ENCODE results near the gene RPS6KA5. TPM values are rescaled to one million over a fixed set of nuclear protein-coding genes. Genes with fewer than 3 reads are reported as not detected.

The RPS6KA5 gene
- total and polyA plus RNA-seq, 9 of the 15 experiments (the other 6 are each of a cell fraction or from before 2014, with no cell fraction given) = 0.88 to 7.7 (median 4.7) TPM

- no peak overlapping the region for H3K27ac ChIP-seq (ENCODE audit: extremely low read depth, low read depth, low read length)
- H3K9me1 ChIP-seq (ENCODE audit: control insufficient read depth, insufficient read depth, low read length) = no peaks in the 10 kb centered on the region
- H3K36me3 ChIP-seq (ENCODE audit: control insufficient read depth, insufficient read depth, low read length) = no peaks in the 10 kb centered on the region
- no peak for FAIRE-seq
- H3K9me3 ChIP-seq (replicated peaks; ENCODE audit: control insufficient read depth, insufficient read depth, low read depth, low read length) = no peaks in the 10 kb centered on the region
- ATAC-seq = no peak
- no peaks in the 10 kb centered on the region for H4K20me1 ChIP-seq (replicated peaks; ENCODE audit: control insufficient read depth, insufficient read depth, low read length)
- no peaks in the 10 kb centered on the region for H3K79me2 ChIP-seq (ENCODE audit: control insufficient read depth, insufficient read depth, low read length)
- H3K9ac ChIP-seq (ENCODE audit: insufficient read depth in 1 of 2, low read depth in 2 of 2, low read length in 2 of 2) = no peak overlapping the region
- no peak for DNase-seq (ENCODE audit: extremely low read depth in 1 of 4, low spot score in 3 of 4)
- WGBS (ENCODE audit: insufficient coverage, low coverage, missing lambda C conversion rate) = 66% methylated on average over 3 of the region's 3 CpGs
- H3K4me2 ChIP-seq (ENCODE audit: insufficient read depth, low read length) = no peak overlapping the region
- H2AFZ ChIP-seq (ENCODE audit: low read depth, low read length) = no peak overlapping the region
- no peak for TF ChIP-seq FOXP1 (CRISPR knock-in tag; IDR thresholded peaks at IDR 0.05)
- TF ChIP-seq, protein P1, sequence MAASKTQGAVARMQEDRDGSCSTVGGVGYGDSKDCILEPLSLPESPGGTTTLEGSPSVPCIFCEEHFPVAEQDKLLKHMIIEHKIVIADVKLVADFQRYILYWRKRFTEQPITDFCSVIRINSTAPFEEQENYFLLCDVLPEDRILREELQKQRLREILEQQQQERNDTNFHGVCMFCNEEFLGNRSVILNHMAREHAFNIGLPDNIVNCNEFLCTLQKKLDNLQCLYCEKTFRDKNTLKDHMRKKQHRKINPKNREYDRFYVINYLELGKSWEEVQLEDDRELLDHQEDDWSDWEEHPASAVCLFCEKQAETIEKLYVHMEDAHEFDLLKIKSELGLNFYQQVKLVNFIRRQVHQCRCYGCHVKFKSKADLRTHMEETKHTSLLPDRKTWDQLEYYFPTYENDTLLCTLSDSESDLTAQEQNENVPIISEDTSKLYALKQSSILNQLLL (CRISPR knock-in tag; IDR thresholded peaks at IDR 0.05; ENCODE audit: borderline replicate concordance) = no peak
- no peak overlapping the region for H3K4me3 ChIP-seq
- in situ Hi-C loops (cut with MboI) = no loop called here
- intact Hi-C loops (cut with micrococcal nuclease) = no loop called here
- no TSS peak for BruUV-seq (replicated peaks)
- POLR2A ChIA-PET = interaction anchor here (0.6 kb wide), 1 partner anchor 75 kb away, joined by 3 read pairs; no protein-coding TSS in a partner anchor
- CTCF ChIA-PET (ENCODE audit: low intra/inter-chr PET ratio) = no interaction called here
- no peaks in the 10 kb centered on the region; a peak in 1 of 5 replicates for H3K4me1 ChIP-seq (replicated peaks in 1 of 2; ENCODE audit: control insufficient read depth in 2 of 2, insufficient read depth in 2 of 2, low read length in 2 of 2)
- H3K27me3 ChIP-seq (ENCODE audit: control insufficient read depth in 2 of 2, insufficient read depth in 2 of 2, low read length in 2 of 2) = no peaks in the 10 kb centered on the region
Observed at GRCh38 chr14:91019673-91020072, 40.8 kb downstream of the RPS6KA5 start.

- Histone ChIP-seq H3K4me1 (replicated peaks in 1 of 2; ENCODE audit: control insufficient read depth in 2 of 2, insufficient read depth in 2 of 2, low read length in 2 of 2) (no peaks in the 10 kb centered on the region; a peak in 1 of 5 replicates), H2AFZ (ENCODE audit: low read depth, low read length) (no peak overlapping the region), H3K27me3 (ENCODE audit: control insufficient read depth in 2 of 2, insufficient read depth in 2 of 2, low read length in 2 of 2) (no peaks in the 10 kb centered on the region), H3K36me3 (ENCODE audit: control insufficient read depth, insufficient read depth, low read length) (no peaks in the 10 kb centered on the region), H3K27ac (ENCODE audit: extremely low read depth, low read depth, low read length) (no peak overlapping the region), H3K9me1 (ENCODE audit: control insufficient read depth, insufficient read depth, low read length) (no peaks in the 10 kb centered on the region), H3K4me3 (no peak overlapping the region), H3K79me2 (ENCODE audit: control insufficient read depth, insufficient read depth, low read length) (no peaks in the 10 kb centered on the region), H4K20me1 (replicated peaks; ENCODE audit: control insufficient read depth, insufficient read depth, low read length) (no peaks in the 10 kb centered on the region), H3K9me3 (replicated peaks; ENCODE audit: control insufficient read depth, insufficient read depth, low read depth, low read length) (no peaks in the 10 kb centered on the region), H3K9ac (ENCODE audit: insufficient read depth in 1 of 2, low read depth in 2 of 2, low read length in 2 of 2) (no peak overlapping the region), H3K4me2 (ENCODE audit: insufficient read depth, low read length) (no peak overlapping the region)
- no TSS peak for BruUV-seq (replicated peaks)
- CTCF ChIA-PET (ENCODE audit: low intra/inter-chr PET ratio) = no interaction called here
- intact Hi-C loops (cut with micrococcal nuclease) = no loop called here
- in situ Hi-C loops (cut with MboI) = no loop called here
- POLR2A ChIA-PET = no interaction called here
- no peak for DNase-seq (ENCODE audit: extremely low read depth in 1 of 4, low spot score in 3 of 4)
- TF ChIP-seq GATA2 (CRISPR knock-in tag; IDR thresholded peaks at IDR 0.05) (no peak), ZKSCAN8 (CRISPR knock-in tag; IDR thresholded peaks at IDR 0.05) (no peak), XRCC3 (IDR thresholded peaks at IDR 0.05) (no peak), RBM22 (IDR thresholded peaks at IDR 0.05; ENCODE audit: low read depth, low read length, poor library complexity, severe bottlenecking) (no peak), ZBTB2 (IDR thresholded peaks at IDR 0.05) (no peak)
- TF ChIP-seq, protein P2, sequence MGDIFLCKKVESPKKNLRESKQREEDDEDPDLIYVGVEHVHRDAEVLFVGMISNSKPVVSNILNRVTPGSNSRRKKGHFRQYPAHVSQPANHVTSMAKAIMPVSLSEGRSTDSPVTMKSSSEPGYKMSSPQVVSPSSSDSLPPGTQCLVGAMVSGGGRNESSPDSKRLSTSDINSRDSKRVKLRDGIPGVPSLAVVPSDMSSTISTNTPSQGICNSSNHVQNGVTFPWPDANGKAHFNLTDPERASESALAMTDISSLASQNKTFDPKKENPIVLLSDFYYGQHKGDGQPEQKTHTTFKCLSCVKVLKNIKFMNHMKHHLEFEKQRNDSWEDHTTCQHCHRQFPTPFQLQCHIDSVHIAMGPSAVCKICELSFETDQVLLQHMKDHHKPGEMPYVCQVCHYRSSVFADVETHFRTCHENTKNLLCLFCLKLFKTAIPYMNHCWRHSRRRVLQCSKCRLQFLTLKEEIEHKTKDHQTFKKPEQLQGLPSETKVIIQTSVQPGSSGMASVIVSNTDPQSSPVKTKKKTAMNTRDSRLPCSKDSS (IDR thresholded peaks at IDR 0.05; ENCODE audit: low read depth, partially characterized antibody) = no peak
- 87% methylated on average over 4 of the region's 5 CpGs for WGBS (ENCODE audit: insufficient coverage, low coverage, missing lambda C conversion rate)
- FAIRE-seq = no peak
- no peak for ATAC-seq
Observed at GRCh38 chr14:91018481-91018880, 42.0 kb downstream of the RPS6KA5 start.
